Stomach (tissue), 4 donors: ENCODE results near the gene STYXL1.

Experiments
- POLR2A ChIP-seq, 4 donors: fragments of 450-650 bp; IDR thresholded peaks; one replicate each; pipeline ENCODE4 v1.6.1; 2016; ENCODE audit warnings: antibody characterized with exemption in 4 of 4, control low read depth in 2 of 4, mild to moderate bottlenecking in 1 of 4, moderate library complexity in 1 of 4
- TF ChIP-seq, protein P1 (sequence below), 7 experiments: fragments of 450-650 bp in 4 of 7; fragments of 200-600 bp in 3 of 7; sonication (generic) in 3 of 7; IDR thresholded peaks; one replicate each; pipeline ENCODE4 v1.5.1; 2016 to 2019; ENCODE audit warnings: antibody characterized with exemption in 7 of 7, control low read depth in 2 of 7, mild to moderate bottlenecking in 1 of 7

DNA sequence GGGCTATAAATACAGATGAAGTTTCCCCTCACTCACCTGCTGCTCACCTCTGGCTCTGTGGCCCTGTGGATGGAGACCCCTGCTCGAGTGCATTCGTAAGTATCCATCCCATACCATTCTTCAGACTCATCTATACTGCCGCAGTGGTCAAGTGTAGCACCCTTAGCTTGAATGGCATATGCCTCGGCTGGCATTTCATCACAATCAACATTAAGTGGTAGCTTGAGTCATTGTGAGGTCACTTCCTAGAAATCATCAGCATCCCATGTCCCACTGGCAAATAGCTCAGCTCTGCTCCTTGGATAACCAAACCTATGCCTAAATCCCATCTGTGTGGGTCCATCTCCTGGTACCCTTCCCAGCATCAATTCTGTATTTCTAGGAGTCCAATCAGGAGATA, 38.3 kb upstream of the STYXL1 start:
- TF ChIP-seq, protein P1, sequence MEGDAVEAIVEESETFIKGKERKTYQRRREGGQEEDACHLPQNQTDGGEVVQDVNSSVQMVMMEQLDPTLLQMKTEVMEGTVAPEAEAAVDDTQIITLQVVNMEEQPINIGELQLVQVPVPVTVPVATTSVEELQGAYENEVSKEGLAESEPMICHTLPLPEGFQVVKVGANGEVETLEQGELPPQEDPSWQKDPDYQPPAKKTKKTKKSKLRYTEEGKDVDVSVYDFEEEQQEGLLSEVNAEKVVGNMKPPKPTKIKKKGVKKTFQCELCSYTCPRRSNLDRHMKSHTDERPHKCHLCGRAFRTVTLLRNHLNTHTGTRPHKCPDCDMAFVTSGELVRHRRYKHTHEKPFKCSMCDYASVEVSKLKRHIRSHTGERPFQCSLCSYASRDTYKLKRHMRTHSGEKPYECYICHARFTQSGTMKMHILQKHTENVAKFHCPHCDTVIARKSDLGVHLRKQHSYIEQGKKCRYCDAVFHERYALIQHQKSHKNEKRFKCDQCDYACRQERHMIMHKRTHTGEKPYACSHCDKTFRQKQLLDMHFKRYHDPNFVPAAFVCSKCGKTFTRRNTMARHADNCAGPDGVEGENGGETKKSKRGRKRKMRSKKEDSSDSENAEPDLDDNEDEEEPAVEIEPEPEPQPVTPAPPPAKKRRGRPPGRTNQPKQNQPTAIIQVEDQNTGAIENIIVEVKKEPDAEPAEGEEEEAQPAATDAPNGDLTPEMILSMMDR (IDR thresholded peaks at IDR 0.05) = no peak
- no peak for TF ChIP-seq POLR2A (IDR thresholded peaks at IDR 0.05)
